WTC11 (cell line): ENCODE measurements around the gene THBS2. TPM values are rescaled to one million over a fixed set of nuclear protein-coding genes. Genes with fewer than 3 reads are reported as not detected.
A peak's percentile ranks its signal among the peaks of the same experiment; 100 is the strongest.

Source experiments
- ATAC-seq: fragments of 200-7000 bp; cut with Tn5 transposase; 2 replicates; pipeline ENCODE4 v1.10.0; 2021; ENCODE audit warnings: mild to moderate bottlenecking, moderate library complexity
- CTCF ChIA-PET: fragments of 300-600 bp; sonication (Branson Sonifier 250); formaldehyde crosslinking; loops from one replicate; lab custom pipeline; 2021; ENCODE audit warnings: antibody characterized with exemption; lab: Charles Lee
- POLR2A ChIA-PET: fragments of 350-600 bp; sonication (Branson Sonifier 250); formaldehyde crosslinking; loops from one replicate; lab custom pipeline; 2021; ENCODE audit warnings: antibody characterized with exemption; lab: Charles Lee
- DNase-seq: peaks from one replicate; pipeline ENCODE4 v3.0.0; 2021; ENCODE audit warnings: low spot score
- H3K27ac Mint-ChIP-seq: 2 replicates; pipeline ENCODE4 v1.8.0; 2021; ENCODE audit warnings: mixed read lengths
- H3K27me3 Mint-ChIP-seq: 2 replicates; pipeline ENCODE4 v1.8.0; 2021; ENCODE audit warnings: low read depth, mild to moderate bottlenecking, moderate library complexity, mixed read lengths
- H3K36me3 Mint-ChIP-seq: 2 replicates; pipeline ENCODE4 v1.8.0; 2021; ENCODE audit warnings: mixed read lengths
- H3K4me1 Mint-ChIP-seq: 2 replicates; pipeline ENCODE4 v1.8.0; 2022; ENCODE audit warnings: mixed read lengths
- H3K4me3 Mint-ChIP-seq: 2 replicates; pipeline ENCODE4 v1.8.0; 2021; ENCODE audit warnings: mild to moderate bottlenecking, moderate library complexity, mixed read lengths
- H3K9me3 Mint-ChIP-seq: 2 replicates; pipeline ENCODE4 v1.8.0; 2021; ENCODE audit warnings: mixed read lengths
- ATF6 ChIP-seq: sonication (generic); formaldehyde crosslinking; IDR thresholded peaks from 2 replicates; pipeline ENCODE4 v1.8.1; 2023; ENCODE audit warnings: mild to moderate bottlenecking, missing genetic modification reagents
- CDX4 ChIP-seq: fragments of 250-450 bp; sonication (Bioruptor Pico); IDR thresholded peaks from 2 replicates; pipeline ENCODE4 v1.9.0; 2021; ENCODE audit warnings: moderate library complexity, mild to moderate bottlenecking, inconsistent platforms, borderline replicate concordance
- CREB1 ChIP-seq: sonication (generic); formaldehyde crosslinking; IDR thresholded peaks from 2 replicates; pipeline ENCODE4 v1.8.0; 2023; ENCODE audit warnings: mild to moderate bottlenecking, missing genetic modification reagents
- CREM ChIP-seq: sonication (generic); formaldehyde crosslinking; IDR thresholded peaks from 2 replicates; pipeline ENCODE4 v1.8.1; 2022; ENCODE audit warnings: mild to moderate bottlenecking, missing genetic modification reagents, moderate library complexity
- E2F1 ChIP-seq: sonication (generic); formaldehyde crosslinking; IDR thresholded peaks from 2 replicates; pipeline ENCODE4 v1.8.0; 2022; ENCODE audit warnings: mild to moderate bottlenecking, missing genetic modification reagents
- EMX1 ChIP-seq: fragments of 250-450 bp; sonication (Bioruptor Pico); IDR thresholded peaks from 2 replicates; pipeline ENCODE4 v1.8.0; 2021; ENCODE audit warnings: mild to moderate bottlenecking
- ETV6 ChIP-seq: sonication (generic); formaldehyde crosslinking; IDR thresholded peaks from 2 replicates; pipeline ENCODE4 v1.8.1; 2022; ENCODE audit warnings: mild to moderate bottlenecking, missing genetic modification reagents
- FOXJ3 ChIP-seq: sonication (generic); formaldehyde crosslinking; IDR thresholded peaks from 2 replicates; pipeline ENCODE4 v1.9.0; 2021; ENCODE audit warnings: missing genetic modification reagents, mild to moderate bottlenecking, borderline replicate concordance
- FOXP4 ChIP-seq: sonication (generic); formaldehyde crosslinking; IDR thresholded peaks from 2 replicates; pipeline ENCODE4 v1.8.0; 2022; ENCODE audit warnings: mild to moderate bottlenecking, missing genetic modification reagents
- GRHL2 ChIP-seq: fragments of 250-450 bp; sonication (Bioruptor Pico); IDR thresholded peaks from 2 replicates; pipeline ENCODE4 v1.8.0; 2022; ENCODE audit warnings: mild to moderate bottlenecking, moderate library complexity; ENCODE audit not compliant: insufficient replicate concordance, severe bottlenecking
- NR1H2 ChIP-seq: sonication (generic); formaldehyde crosslinking; IDR thresholded peaks from 2 replicates; pipeline ENCODE4 v1.9.0; 2021; ENCODE audit warnings: mild to moderate bottlenecking, moderate library complexity, missing genetic modification reagents
- STAT6 ChIP-seq: sonication (generic); formaldehyde crosslinking; conservative IDR thresholded peaks from 2 replicates; pipeline ENCODE4 v1.8.1; 2023; ENCODE audit warnings: mild to moderate bottlenecking, low read depth, missing genetic modification reagents, moderate library complexity
- TCF7 ChIP-seq: sonication (generic); formaldehyde crosslinking; IDR thresholded peaks from 2 replicates; pipeline ENCODE4 v1.8.0; 2022; ENCODE audit warnings: mild to moderate bottlenecking, low read depth, missing genetic modification reagents, moderate library complexity
- TEAD1 ChIP-seq: sonication (generic); formaldehyde crosslinking; IDR thresholded peaks from 2 replicates; pipeline ENCODE4 v1.8.0; 2022; ENCODE audit warnings: mild to moderate bottlenecking, missing genetic modification reagents
- USF2 ChIP-seq: sonication (generic); formaldehyde crosslinking; IDR thresholded peaks from 2 replicates; pipeline ENCODE4 v1.8.1; 2023; ENCODE audit warnings: mild to moderate bottlenecking, missing genetic modification reagents, moderate library complexity
- ZNF138 ChIP-seq: sonication (generic); formaldehyde crosslinking; conservative IDR thresholded peaks from 2 replicates; pipeline ENCODE4 v1.8.1; 2022; ENCODE audit warnings: mild to moderate bottlenecking, moderate library complexity, missing genetic modification reagents
- ZNF219 ChIP-seq: sonication (generic); formaldehyde crosslinking; IDR thresholded peaks from 2 replicates; pipeline ENCODE4 v1.8.0; 2023; ENCODE audit warnings: missing genetic modification reagents, mild to moderate bottlenecking, borderline replicate concordance
- ZNF281 ChIP-seq: sonication (generic); formaldehyde crosslinking; IDR thresholded peaks from 2 replicates; pipeline ENCODE4 v1.8.0; 2023; ENCODE audit warnings: mild to moderate bottlenecking, missing genetic modification reagents
- ZNF423 ChIP-seq: fragments of 250-450 bp; sonication (Bioruptor Pico); IDR thresholded peaks from 2 replicates; pipeline ENCODE4 v2.1.2; 2022; ENCODE audit warnings: mild to moderate bottlenecking, moderate library complexity
- total RNA-seq: library from RNA; stranded (reverse); gene quantifications from 3 replicates; pipeline ENCODE4 v1.2.3, GENCODE V29; 2021

Gene THBS2
- total RNA-seq, 1 experiment from 2014 or later = 40.3 TPM

- TF ChIP-seq NR1H2 (CRISPR knock-in tag) = no peak
- peak; percentile 42; the same call in 1 of the 2 replicates for TF ChIP-seq TEAD1 (CRISPR knock-in tag)
- TF ChIP-seq FOXP4 (CRISPR knock-in tag) = no peak
- ATAC-seq (peak; percentile 19), DNase-seq (no peak)
- H3K4me3 Mint-ChIP-seq = peak overlapping the region; percentile 80
- POLR2A ChIA-PET = no interaction called here
- peak overlapping the region; percentile 60; the same call in 1 of the 2 replicates for H3K27ac Mint-ChIP-seq
- peaks cover 17% of the 10 kb centered on the region for H3K27me3 Mint-ChIP-seq
- peaks cover 46% of the 10 kb centered on the region for H3K36me3 Mint-ChIP-seq
- H3K4me1 Mint-ChIP-seq = peaks cover 60% of the 10 kb centered on the region
- H3K9me3 Mint-ChIP-seq = peaks cover 21% of the 10 kb centered on the region
- CTCF ChIA-PET = interaction anchor here (1.9 to 2.1 kb wide), 3 partner anchors 38 to 294 kb away, joined by 6 to 10 read pairs (median 7); no protein-coding TSS in a partner anchor
These were observed 2.3 kb downstream of the THBS2 start for GRCh38 chr6:169251371-169251802.

GRCh38 chr6:169250660-169251059, 3.0 kb downstream of the THBS2 start:
- POLR2A ChIA-PET = no interaction called here
- peak overlapping the region; percentile 14; the same call in 1 of the 2 replicates for H3K27ac Mint-ChIP-seq
- H3K27me3 Mint-ChIP-seq = peaks cover 17% of the 10 kb centered on the region
- H3K36me3 Mint-ChIP-seq = peaks cover 44% of the 10 kb centered on the region
- peaks cover 56% of the 10 kb centered on the region for H3K4me1 Mint-ChIP-seq
- peak overlapping the region; percentile 26 for H3K4me3 Mint-ChIP-seq
- CTCF ChIA-PET = interaction anchor here (0.8 to 2.1 kb wide), 4 partner anchors 37 to 294 kb away, joined by 3 to 7 read pairs (median 5); no protein-coding TSS in a partner anchor
- TF ChIP-seq FOXJ3 (CRISPR knock-in tag) (no peak), USF2 (peak; percentile 61), ATF6 (CRISPR knock-in tag) (no peak), CREM (CRISPR knock-in tag) (no peak), STAT6 (CRISPR knock-in tag) (no peak), TCF7 (CRISPR knock-in tag) (no peak)
- H3K9me3 Mint-ChIP-seq = peaks cover 14% of the 10 kb centered on the region
- ATAC-seq (peak; percentile 28), DNase-seq (peak; percentile 41)

- ATAC-seq = no peak
- Mint-ChIP-seq H3K27me3 (peaks cover 11% of the 10 kb centered on the region), H3K27ac (peak overlapping the region; percentile 59; the same call in 1 of the 2 replicates), H3K4me1 (peaks cover 40% of the 10 kb centered on the region), H3K9me3 (peaks cover 13% of the 10 kb centered on the region), H3K4me3 (no peak overlapping the region), H3K36me3 (peaks cover 58% of the 10 kb centered on the region)
- POLR2A ChIA-PET = no interaction called here
- no peak for DNase-seq
- CTCF ChIA-PET = no interaction called here
- TF ChIP-seq CREB1 (no peak), ZNF423 (no peak), FOXJ3 (CRISPR knock-in tag) (no peak), GRHL2 (CRISPR knock-in tag) (no peak), E2F1 (CRISPR knock-in tag) (no peak), EMX1 (CRISPR knock-in tag) (no peak), ZNF138 (CRISPR knock-in tag) (no peak), CDX4 (CRISPR knock-in tag) (no peak), NR1H2 (CRISPR knock-in tag) (no peak), ETV6 (CRISPR knock-in tag) (no peak), ZNF219 (CRISPR knock-in tag) (no peak), ZNF281 (CRISPR knock-in tag) (no peak)
These were observed 4.6 kb downstream of the THBS2 start for GRCh38 chr6:169249057-169249456.
